K562 (cell line): Measurements from ENCODE around the gene ABHD8. TPM values are rescaled to one million over a fixed set of nuclear protein-coding genes. Genes with fewer than 3 reads are reported as not detected.

Source experiments
- BDP1 ChIP-seq: IDR thresholded peaks from 3 replicates; pipeline ENCODE4 v1.6.1; 2011; ENCODE audit not compliant: insufficient read length, insufficient read depth
- CBX8 ChIP-seq: fragments of 200-600 bp; sonication (generic); IDR thresholded peaks from 2 replicates; pipeline ENCODE4 v1.6.1; 2012; ENCODE audit warnings: borderline replicate concordance, mixed run types, low read depth, mild to moderate bottlenecking, moderate library complexity, mixed read lengths, low read length, control low read depth, inconsistent platforms; ENCODE audit not compliant: poor library complexity, severe bottlenecking; ENCODE audit errors: extremely low read depth
- CHCHD3 ChIP-seq: fragments of 250-450 bp; sonication (Bioruptor Pico); IDR thresholded peaks from 2 replicates; pipeline ENCODE4 v2.1.2; 2022; ENCODE audit warnings: mild to moderate bottlenecking
- CHD1 ChIP-seq: fragments of 200-600 bp; sonication (generic); IDR thresholded peaks from one replicate; pipeline ENCODE4 v1.6.1; 2012; ENCODE audit warnings: mild to moderate bottlenecking, moderate library complexity, low read length, inconsistent platforms
- EP300 ChIP-seq: IDR thresholded peaks from 2 replicates; pipeline ENCODE4 v1.6.1; 2012; ENCODE audit warnings: low read length, improper control_type of control experiment
- ESRRA ChIP-seq: fragments of 450-650 bp; IDR thresholded peaks from 2 replicates; pipeline ENCODE4 v1.6.1; 2014; ENCODE audit warnings: low read depth, mild to moderate bottlenecking, moderate library complexity, borderline replicate concordance
- MAZ ChIP-seq, 2 experiments: fragments of 450-650 bp in 1 of 2; sonication (generic) in 1 of 2; formaldehyde crosslinking; IDR thresholded peaks in 1 of 2; conservative IDR thresholded peaks in 1 of 2; 2 replicates each; pipeline versions ENCODE4 v1.4.0 to v1.5.0; 2020; ENCODE audit warnings: mild to moderate bottlenecking in 1 of 2, missing genetic modification reagents in 1 of 2
- MTA2 ChIP-seq: fragments of 450-650 bp; IDR thresholded peaks from 2 replicates; pipeline ENCODE4 v1.6.1; 2016; ENCODE audit warnings: low read depth
- NFE2 ChIP-seq: IDR thresholded peaks from 2 replicates; pipeline ENCODE4 v1.6.1; 2014; ENCODE audit warnings: antibody characterized with exemption, low read depth
- PHB ChIP-seq: fragments of 250-450 bp; sonication (Bioruptor Pico); IDR thresholded peaks from 2 replicates; pipeline ENCODE4 v1.5.0; 2021
- PTRF ChIP-seq: fragments of 450-650 bp; IDR thresholded peaks from 2 replicates; pipeline ENCODE4 v1.6.1; 2016; ENCODE audit warnings: mild to moderate bottlenecking, missing genetic modification characterization, missing compliant biosample characterization
- SRSF7 ChIP-seq: fragments of 200-400 bp; formaldehyde crosslinking; optimal IDR thresholded peaks from 2 replicates; pipeline ENCODE3; 2017; ENCODE audit warnings: mild to moderate bottlenecking, low read depth, low read length
- TRIM24 ChIP-seq, 2 experiments: fragments of 450-650 bp; IDR thresholded peaks; 2 replicates each; pipeline ENCODE4 v1.6.1; 2016
- ZNF23 ChIP-seq: fragments of 250-450 bp; sonication (Bioruptor Pico); IDR thresholded peaks from 2 replicates; pipeline ENCODE4 v1.4.0; 2020; ENCODE audit warnings: mild to moderate bottlenecking
- ZNF253 ChIP-seq: fragments of 250-450 bp; sonication (Bioruptor Pico); conservative IDR thresholded peaks from 2 replicates; pipeline ENCODE4 v1.6.1; 2021; ENCODE audit warnings: mild to moderate bottlenecking
- ZNF551 ChIP-seq: fragments of 250-450 bp; sonication (Bioruptor Pico); IDR thresholded peaks from 2 replicates; pipeline ENCODE4 v1.5.0; 2021; ENCODE audit warnings: mild to moderate bottlenecking, moderate library complexity
- ZNF561 ChIP-seq: fragments of 450-650 bp; formaldehyde crosslinking; conservative IDR thresholded peaks from 2 replicates; pipeline ENCODE4 v1.4.0; 2020; ENCODE audit warnings: mild to moderate bottlenecking, moderate library complexity
- ZNF778 ChIP-seq: fragments of 450-650 bp; formaldehyde crosslinking; IDR thresholded peaks from 2 replicates; pipeline ENCODE4 v1.4.0; 2020; ENCODE audit warnings: mild to moderate bottlenecking, moderate library complexity
- polyA plus RNA-seq, 8 experiments: library from polyadenylated mRNA; depleted of rRNA in 4 of 8; stranded (reverse) in 5 of 8; unstranded in 3 of 8; fragments of >200 nt; fragmentation: Nextera tagmentation in 2 of 8; fragmentation: Illumina TruSeq in 1 of 8; extraction: Ambion mirVana in 2 of 8; extraction: Trizol in 1 of 8; gene quantifications; 2 replicates each; pipeline versions ENCODE4 v1.2.1 to v1.2.3, GENCODE V29; 2011 to 2014; ENCODE audit warnings: inconsistent platforms in 1 of 8, missing spikeins in 1 of 8
- total RNA-seq, 7 experiments: library from RNA; depleted of rRNA in 6 of 7; stranded (reverse); fragments of >200 nt in 6 of 7; fragmentation: Illumina TruSeq in 2 of 7; extraction: Trizol in 2 of 7; gene quantifications; 2 replicates each; pipeline versions ENCODE4 v1.2.1 to v1.2.3, GENCODE V29; 2011 to 2021; ENCODE audit warnings: low replicate concordance in 1 of 7
- TF ChIP-seq, protein P1 (sequence below): fragments of 450-650 bp; IDR thresholded peaks from 2 replicates; pipeline ENCODE4 v1.6.1; 2017; ENCODE audit warnings: antibody characterized with exemption, mild to moderate bottlenecking
- TF ChIP-seq, protein P2 (sequence below): fragments of 250-450 bp; sonication (Bioruptor Pico); IDR thresholded peaks from 2 replicates; pipeline ENCODE4 v1.4.0; 2020; ENCODE audit warnings: mild to moderate bottlenecking, moderate library complexity, borderline replicate concordance
- TF ChIP-seq, protein P3 (sequence below): fragments of 450-650 bp; formaldehyde crosslinking; IDR thresholded peaks from 2 replicates; pipeline ENCODE4 v1.4.0; 2022; ENCODE audit warnings: missing genetic modification characterization

Gene ABHD8
- total and polyA plus RNA-seq, 9 of the 15 experiments (the other 6 are each of a cell fraction or from before 2014, with no cell fraction given), result 0.04 to 6.6 (median 2.0) TPM; not detected in 1

DNA sequence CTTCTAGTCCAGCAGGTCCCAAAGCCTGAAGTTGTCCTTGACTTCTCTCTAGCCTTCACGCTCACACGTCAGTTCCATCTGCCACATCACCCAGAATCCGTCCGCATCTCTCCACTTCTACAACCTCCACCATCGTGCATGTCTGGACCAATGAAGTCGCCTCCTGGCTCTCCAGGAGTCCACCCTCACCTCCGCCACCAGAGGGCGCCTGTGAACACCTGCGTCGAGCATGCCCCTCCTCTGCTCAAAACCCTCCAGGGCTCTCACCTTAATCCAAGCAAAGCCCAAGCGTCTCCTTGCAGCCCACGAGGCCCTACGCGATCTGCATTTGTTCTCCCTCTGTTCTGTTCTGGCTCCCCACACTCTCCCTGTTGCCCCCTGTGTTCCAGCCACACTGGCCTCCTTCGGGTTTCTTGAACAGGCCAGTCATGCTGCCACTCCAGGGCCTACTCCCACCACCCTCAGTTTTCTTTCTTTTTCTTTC is 42.3 kb downstream of the ABHD8 start (continued):
- TF ChIP-seq, protein P1, sequence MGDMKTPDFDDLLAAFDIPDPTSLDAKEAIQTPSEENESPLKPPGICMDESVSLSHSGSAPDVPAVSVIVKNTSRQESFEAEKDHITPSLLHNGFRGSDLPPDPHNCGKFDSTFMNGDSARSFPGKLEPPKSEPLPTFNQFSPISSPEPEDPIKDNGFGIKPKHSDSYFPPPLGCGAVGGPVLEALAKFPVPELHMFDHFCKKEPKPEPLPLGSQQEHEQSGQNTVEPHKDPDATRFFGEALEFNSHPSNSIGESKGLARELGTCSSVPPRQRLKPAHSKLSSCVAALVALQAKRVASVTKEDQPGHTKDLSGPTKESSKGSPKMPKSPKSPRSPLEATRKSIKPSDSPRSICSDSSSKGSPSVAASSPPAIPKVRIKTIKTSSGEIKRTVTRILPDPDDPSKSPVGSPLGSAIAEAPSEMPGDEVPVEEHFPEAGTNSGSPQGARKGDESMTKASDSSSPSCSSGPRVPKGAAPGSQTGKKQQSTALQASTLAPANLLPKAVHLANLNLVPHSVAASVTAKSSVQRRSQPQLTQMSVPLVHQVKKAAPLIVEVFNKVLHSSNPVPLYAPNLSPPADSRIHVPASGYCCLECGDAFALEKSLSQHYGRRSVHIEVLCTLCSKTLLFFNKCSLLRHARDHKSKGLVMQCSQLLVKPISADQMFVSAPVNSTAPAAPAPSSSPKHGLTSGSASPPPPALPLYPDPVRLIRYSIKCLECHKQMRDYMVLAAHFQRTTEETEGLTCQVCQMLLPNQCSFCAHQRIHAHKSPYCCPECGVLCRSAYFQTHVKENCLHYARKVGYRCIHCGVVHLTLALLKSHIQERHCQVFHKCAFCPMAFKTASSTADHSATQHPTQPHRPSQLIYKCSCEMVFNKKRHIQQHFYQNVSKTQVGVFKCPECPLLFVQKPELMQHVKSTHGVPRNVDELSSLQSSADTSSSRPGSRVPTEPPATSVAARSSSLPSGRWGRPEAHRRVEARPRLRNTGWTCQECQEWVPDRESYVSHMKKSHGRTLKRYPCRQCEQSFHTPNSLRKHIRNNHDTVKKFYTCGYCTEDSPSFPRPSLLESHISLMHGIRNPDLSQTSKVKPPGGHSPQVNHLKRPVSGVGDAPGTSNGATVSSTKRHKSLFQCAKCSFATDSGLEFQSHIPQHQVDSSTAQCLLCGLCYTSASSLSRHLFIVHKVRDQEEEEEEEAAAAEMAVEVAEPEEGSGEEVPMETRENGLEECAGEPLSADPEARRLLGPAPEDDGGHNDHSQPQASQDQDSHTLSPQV, result peak; percentile 63
- TF ChIP-seq MAZ (CRISPR knock-in tag; conservative IDR thresholded peaks at IDR 0.05 in 1 of 2, IDR thresholded peaks at IDR 0.05 in 1 of 2) (peak; percentile 67 to 80; a peak in 3 of 4 replicates), SRSF7 (no peak), CBX8 (no peak), PHB (CRISPR knock-in tag) (no peak), ZNF561 (CRISPR knock-in tag) (no peak), ZNF23 (CRISPR knock-in tag) (no peak), MTA2 (no peak), ZNF778 (CRISPR knock-in tag) (no peak), CHCHD3 (CRISPR knock-in tag) (no peak), PTRF (tag) (no peak), NFE2 (no peak), BDP1 (no peak), ZNF551 (CRISPR knock-in tag) (no peak), EP300 (0 out of 2 replicates have a peak, but pooled peaks have one; percentile 19), CHD1 (no peak), ZNF253 (CRISPR knock-in tag) (no peak), TRIM24 (IDR thresholded peaks at IDR 0.05) (no peak), ESRRA (no peak; the same call in 1 of the 2 replicates)
- TF ChIP-seq, protein P2, sequence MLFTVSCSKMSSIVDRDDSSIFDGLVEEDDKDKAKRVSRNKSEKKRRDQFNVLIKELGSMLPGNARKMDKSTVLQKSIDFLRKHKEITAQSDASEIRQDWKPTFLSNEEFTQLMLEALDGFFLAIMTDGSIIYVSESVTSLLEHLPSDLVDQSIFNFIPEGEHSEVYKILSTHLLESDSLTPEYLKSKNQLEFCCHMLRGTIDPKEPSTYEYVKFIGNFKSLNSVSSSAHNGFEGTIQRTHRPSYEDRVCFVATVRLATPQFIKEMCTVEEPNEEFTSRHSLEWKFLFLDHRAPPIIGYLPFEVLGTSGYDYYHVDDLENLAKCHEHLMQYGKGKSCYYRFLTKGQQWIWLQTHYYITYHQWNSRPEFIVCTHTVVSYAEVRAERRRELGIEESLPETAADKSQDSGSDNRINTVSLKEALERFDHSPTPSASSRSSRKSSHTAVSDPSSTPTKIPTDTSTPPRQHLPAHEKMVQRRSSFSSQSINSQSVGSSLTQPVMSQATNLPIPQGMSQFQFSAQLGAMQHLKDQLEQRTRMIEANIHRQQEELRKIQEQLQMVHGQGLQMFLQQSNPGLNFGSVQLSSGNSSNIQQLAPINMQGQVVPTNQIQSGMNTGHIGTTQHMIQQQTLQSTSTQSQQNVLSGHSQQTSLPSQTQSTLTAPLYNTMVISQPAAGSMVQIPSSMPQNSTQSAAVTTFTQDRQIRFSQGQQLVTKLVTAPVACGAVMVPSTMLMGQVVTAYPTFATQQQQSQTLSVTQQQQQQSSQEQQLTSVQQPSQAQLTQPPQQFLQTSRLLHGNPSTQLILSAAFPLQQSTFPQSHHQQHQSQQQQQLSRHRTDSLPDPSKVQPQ, result no peak
- TF ChIP-seq, protein P3, sequence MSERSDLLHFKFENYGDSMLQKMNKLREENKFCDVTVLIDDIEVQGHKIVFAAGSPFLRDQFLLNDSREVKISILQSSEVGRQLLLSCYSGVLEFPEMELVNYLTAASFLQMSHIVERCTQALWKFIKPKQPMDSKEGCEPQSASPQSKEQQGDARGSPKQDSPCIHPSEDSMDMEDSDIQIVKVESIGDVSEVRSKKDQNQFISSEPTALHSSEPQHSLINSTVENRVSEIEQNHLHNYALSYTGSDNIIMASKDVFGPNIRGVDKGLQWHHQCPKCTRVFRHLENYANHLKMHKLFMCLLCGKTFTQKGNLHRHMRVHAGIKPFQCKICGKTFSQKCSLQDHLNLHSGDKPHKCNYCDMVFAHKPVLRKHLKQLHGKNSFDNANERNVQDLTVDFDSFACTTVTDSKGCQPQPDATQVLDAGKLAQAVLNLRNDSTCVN, result peak; percentile 66; the same call in 1 of the 2 replicates
